Measurements from ENCODE around the gene ZNRF4.

ZNRF4 gene

DNA sequence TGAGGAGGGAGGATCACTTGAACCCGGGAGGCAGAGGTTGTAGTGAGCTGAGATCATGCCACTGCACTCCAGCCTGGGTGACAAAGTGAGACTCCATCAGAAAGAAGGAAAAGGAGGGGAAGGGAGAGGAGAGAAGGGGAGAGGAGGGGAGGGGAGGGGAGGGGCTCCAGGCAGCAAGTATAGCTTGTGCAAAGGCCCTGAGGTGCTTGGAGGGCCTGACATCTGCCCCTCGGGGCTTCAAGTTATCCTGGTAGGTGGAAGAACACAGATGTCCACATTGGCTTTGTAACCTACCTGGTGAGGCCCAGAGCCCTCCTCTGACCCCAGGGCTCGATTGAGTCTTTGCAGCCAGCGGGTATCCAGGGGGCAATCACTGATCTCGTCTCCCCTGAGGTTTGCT, 11.5 kb upstream of the ZNRF4 start:
- TF ChIP-seq, protein P1, sequence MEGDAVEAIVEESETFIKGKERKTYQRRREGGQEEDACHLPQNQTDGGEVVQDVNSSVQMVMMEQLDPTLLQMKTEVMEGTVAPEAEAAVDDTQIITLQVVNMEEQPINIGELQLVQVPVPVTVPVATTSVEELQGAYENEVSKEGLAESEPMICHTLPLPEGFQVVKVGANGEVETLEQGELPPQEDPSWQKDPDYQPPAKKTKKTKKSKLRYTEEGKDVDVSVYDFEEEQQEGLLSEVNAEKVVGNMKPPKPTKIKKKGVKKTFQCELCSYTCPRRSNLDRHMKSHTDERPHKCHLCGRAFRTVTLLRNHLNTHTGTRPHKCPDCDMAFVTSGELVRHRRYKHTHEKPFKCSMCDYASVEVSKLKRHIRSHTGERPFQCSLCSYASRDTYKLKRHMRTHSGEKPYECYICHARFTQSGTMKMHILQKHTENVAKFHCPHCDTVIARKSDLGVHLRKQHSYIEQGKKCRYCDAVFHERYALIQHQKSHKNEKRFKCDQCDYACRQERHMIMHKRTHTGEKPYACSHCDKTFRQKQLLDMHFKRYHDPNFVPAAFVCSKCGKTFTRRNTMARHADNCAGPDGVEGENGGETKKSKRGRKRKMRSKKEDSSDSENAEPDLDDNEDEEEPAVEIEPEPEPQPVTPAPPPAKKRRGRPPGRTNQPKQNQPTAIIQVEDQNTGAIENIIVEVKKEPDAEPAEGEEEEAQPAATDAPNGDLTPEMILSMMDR (IDR thresholded peaks at IDR 0.05) = no peak
- H3K4me3 ChIP-seq = no peak overlapping the region
- H3K27ac ChIP-seq = no peak overlapping the region
- DNase-seq (ENCODE audit: low spot score) = no peak

DNA sequence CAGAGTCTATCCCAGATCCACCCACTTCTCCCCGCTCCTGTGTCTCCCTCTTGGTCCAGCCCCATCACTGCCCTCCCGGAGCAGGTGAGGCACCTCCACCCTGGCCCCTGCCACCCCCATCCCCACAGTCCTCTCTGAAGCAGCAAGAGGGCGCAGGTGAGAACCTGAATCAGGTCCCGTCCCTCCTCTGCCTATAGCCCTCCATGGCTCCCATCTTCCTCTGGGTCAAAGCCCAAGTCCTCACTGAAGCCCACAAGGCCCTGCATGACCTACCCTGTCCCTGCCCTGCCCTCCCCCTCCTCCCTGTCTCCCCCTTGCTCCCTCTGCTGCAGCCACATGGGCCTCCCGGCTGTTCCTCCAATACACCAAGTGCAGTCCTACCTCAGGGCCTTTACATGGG, 10.8 kb upstream of the ZNRF4 start:
- H3K27ac ChIP-seq = no peak overlapping the region
- no peak overlapping the region for H3K4me3 ChIP-seq
- TF ChIP-seq, protein P1 (IDR thresholded peaks at IDR 0.05) = no peak
- no peak for DNase-seq (ENCODE audit: low spot score)

DNA sequence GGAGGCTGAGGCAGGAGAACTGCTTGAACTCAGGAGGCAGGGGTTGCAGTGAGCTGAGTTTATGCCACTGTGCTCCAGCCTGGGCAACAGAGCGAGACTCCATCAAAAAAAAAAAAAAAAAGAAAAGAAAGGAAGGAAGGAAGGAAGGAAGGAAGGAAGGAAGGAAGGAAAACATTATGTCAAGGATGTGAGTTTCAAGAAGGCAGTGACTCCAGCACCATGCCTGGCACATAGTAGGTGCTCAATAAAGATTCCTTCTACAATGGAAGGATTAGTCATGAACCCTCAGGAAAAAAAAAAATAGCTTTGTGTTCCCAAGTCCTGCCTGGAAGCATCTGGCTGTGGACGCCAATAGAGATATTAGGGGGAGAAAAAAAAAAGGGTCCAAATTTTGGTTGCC, 10.1 kb upstream of the ZNRF4 start:
- no peak for DNase-seq (ENCODE audit: low spot score)
- TF ChIP-seq, protein P1 (IDR thresholded peaks at IDR 0.05) = no peak
- no peak overlapping the region for H3K27ac ChIP-seq
- no peak overlapping the region for H3K4me3 ChIP-seq

DNA sequence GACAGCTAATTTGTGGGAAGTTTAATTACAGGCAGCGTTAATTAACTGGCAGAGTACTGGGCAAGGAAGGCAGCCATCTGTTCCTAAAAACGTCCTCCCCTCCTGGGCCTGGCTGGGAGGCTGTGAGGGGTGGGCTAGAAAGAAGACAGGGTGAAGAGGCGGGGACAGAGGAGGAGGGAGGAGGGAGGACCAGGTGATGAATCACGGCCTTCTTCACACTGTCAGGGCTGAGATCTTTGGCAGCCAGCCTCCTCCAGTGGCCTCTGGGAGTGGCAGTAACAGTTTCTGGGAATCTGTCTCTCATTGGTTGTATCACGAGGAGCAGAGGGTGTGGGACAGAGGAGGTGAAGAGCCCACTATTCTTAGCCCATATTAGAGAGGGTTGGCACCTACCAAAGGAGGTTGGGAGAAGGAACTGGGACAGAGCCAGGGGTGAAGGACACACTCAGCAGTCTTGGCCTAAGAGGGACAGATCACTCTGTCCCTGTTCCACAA, 9.6 kb upstream of the ZNRF4 start:
- TF ChIP-seq, protein P1 (IDR thresholded peaks at IDR 0.05) = no peak
- no peak for DNase-seq (ENCODE audit: low spot score)
- Histone ChIP-seq H3K27ac (no peak overlapping the region), H3K4me3 (no peak overlapping the region)

DNA sequence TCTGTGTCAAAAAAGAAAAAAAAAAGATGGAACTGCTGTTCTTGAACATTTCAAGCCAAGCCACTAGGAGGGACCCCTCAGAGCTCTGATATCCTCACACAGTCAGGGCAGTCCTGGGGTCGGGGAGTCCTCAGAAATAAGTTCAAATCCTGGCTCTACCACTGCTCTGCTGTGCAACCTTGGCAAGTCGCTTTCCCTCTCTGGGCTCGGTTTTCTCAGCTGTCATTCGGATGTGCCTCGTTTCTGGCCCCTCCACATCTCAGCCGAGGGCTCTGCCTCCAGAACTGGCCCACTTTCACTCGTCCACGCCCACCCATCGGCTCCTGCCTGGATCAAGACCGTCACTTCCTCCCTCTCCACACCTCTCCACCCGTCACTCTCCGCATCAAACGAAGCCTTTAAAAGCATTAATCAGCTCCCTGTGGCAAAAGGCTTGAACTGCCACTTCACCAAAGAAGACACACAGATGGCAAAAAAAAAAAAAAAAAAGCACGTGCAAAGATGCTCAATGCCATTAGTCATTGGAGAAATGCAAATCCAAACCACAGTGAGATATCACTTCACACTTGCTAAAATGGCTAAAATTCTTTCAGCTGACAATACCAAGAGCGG, 7.4 kb upstream of the ZNRF4 start:
- TF ChIP-seq, protein P1 (IDR thresholded peaks at IDR 0.05) = no peak
- DNase-seq (ENCODE audit: low spot score) = no peak
- no peak overlapping the region for H3K4me3 ChIP-seq

DNA sequence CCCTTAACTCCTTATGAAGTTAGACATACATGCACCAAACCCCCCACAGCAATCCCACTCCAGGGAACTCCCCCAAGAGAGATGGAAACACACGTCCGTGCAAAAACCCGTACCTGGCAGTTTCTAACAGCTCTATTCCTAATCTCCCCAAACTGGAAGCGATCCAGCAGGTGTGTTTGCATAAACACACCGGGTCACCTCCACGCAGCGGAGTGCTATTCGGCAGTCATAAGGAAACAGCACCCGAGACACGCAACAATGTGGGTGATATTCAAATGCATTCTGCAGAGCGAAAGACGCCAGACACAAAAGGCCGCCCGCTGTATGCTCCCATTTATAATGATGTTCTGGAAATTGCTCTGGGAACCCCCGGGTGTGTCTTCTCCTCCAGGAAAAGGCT, 6.8 kb upstream of the ZNRF4 start:
- H3K27ac ChIP-seq = no peak overlapping the region
- TF ChIP-seq, protein P1 (IDR thresholded peaks at IDR 0.05) = no peak
- no peak for DNase-seq (ENCODE audit: low spot score)
- no peak overlapping the region for H3K4me3 ChIP-seq

More for the DNA sequence above, 7.4 kb upstream of the ZNRF4 start:
- no peak overlapping the region for H3K27ac ChIP-seq

DNA sequence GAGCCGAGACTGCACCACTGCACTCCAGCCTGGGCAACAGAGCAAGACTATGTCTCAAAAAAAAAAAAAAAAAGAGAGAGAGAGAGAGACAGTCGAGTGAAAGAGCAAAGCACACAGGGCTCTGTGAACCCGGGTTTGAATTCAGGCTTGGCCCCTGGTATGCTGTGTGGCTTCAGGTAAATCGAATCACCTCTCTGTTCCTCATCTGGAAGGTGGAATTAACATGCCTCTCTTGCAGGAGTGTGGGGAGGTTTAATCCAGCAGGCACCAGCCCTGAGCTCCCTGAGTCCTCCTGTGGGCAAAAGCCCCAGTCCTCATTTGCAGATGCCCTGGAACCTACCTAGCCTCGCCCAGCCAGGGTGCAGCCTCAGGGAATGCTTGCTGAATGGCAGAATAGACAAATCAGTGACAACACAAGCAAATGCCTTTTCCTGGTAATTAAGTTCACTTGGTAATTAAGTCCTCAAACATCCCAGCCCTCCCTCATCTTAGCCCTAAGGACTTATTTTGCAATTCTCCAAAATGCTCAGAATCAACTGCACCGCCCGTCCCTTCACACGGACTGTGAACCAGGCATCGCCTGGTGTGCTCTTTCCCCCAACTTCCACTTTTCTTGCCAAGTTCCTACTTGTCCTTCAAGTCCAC, 4.6 kb upstream of the ZNRF4 start:
- TF ChIP-seq, protein P1 (IDR thresholded peaks at IDR 0.05) = no peak
- no peak overlapping the region for H3K27ac ChIP-seq
- no peak for DNase-seq (ENCODE audit: low spot score)
- H3K4me3 ChIP-seq = no peak overlapping the region
